DND-41 (cell line): ENCODE data around the gene TMEM184B.

Experiments
- EZH2 ChIP-seq: IDR thresholded peaks from 3 replicates; pipeline ENCODE4 v1.6.1; 2012; ENCODE audit warnings: borderline replicate concordance, low read depth, mild to moderate bottlenecking, moderate library complexity, low read length, inconsistent platforms; ENCODE audit not compliant: severe bottlenecking
- TF ChIP-seq, protein P1 (sequence below): IDR thresholded peaks from 2 replicates; pipeline ENCODE4 v1.5.1; 2012; ENCODE audit warnings: borderline replicate concordance, low read length, moderate library complexity, mild to moderate bottlenecking; ENCODE audit not compliant: poor library complexity, severe bottlenecking; ENCODE audit errors: extremely low read depth

DNA sequence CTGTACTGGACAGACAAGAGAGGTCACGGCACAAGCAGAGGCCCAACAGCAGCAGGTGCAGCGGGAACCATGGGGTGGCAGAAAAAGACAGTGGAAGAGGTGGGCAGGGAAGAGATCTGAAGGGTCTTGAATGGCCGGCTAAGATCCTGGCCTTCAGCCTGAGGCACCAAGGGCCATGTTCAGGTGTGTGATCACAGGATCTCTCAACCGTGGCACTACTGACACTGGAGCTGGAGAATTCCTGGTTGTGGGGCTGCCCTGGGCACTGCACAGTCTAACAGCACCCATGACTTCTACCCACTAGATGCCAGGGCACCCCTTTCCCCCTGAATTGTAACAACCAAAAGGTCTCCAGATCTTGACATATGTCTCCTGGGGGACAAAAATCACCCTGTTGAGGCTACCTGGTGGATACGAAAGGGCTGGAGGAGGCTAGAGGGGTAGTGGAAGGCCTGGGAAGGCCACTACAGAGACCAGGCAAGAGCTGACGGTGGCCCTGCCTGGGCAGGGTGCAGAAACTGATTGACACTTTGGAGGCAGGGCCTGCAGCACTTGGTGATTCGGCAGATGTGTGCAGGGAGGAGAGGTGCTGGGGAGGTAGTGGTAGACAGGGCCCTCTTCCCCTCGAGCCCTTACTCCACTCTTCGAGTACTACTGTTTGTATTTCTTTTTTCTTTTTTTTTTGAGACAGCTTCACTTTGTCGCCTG, 36.1 kb upstream of the TMEM184B start:
- TF ChIP-seq, protein P1, sequence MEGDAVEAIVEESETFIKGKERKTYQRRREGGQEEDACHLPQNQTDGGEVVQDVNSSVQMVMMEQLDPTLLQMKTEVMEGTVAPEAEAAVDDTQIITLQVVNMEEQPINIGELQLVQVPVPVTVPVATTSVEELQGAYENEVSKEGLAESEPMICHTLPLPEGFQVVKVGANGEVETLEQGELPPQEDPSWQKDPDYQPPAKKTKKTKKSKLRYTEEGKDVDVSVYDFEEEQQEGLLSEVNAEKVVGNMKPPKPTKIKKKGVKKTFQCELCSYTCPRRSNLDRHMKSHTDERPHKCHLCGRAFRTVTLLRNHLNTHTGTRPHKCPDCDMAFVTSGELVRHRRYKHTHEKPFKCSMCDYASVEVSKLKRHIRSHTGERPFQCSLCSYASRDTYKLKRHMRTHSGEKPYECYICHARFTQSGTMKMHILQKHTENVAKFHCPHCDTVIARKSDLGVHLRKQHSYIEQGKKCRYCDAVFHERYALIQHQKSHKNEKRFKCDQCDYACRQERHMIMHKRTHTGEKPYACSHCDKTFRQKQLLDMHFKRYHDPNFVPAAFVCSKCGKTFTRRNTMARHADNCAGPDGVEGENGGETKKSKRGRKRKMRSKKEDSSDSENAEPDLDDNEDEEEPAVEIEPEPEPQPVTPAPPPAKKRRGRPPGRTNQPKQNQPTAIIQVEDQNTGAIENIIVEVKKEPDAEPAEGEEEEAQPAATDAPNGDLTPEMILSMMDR = no peak
- TF ChIP-seq EZH2 = no peak
